Fibroblast of villous mesenchyme (primary cell): Measurements from ENCODE around the gene CTF1. TPM values are rescaled to one million over a fixed set of nuclear protein-coding genes. Genes with fewer than 3 reads are reported as not detected.
A peak's percentile ranks its signal among the peaks of the same experiment; 100 is the strongest.

Experiments used
- DNase-seq: peaks from one replicate; pipeline ENCODE4 v3.0.0-alpha.2; 2010; ENCODE audit warnings: low read depth
- H3K4me3 ChIP-seq: 2 replicates; pipeline ENCODE4 v1.5.1; 2011; ENCODE audit warnings: low read depth, mild to moderate bottlenecking, low read length
- CTCF ChIP-seq: IDR thresholded peaks from 2 replicates; pipeline ENCODE4 v1.5.1; 2012; ENCODE audit warnings: low read depth, mild to moderate bottlenecking, low read length; ENCODE audit not compliant: insufficient read depth
- total RNA-seq: library from RNA; depleted of rRNA; stranded (reverse); fragments of >200 nt; gene quantifications from 2 replicates; pipeline ENCODE4 v1.2.3, GENCODE V29; 2012

CTF1 gene
- total RNA-seq, 1 donor = 3.5 TPM

DNA sequence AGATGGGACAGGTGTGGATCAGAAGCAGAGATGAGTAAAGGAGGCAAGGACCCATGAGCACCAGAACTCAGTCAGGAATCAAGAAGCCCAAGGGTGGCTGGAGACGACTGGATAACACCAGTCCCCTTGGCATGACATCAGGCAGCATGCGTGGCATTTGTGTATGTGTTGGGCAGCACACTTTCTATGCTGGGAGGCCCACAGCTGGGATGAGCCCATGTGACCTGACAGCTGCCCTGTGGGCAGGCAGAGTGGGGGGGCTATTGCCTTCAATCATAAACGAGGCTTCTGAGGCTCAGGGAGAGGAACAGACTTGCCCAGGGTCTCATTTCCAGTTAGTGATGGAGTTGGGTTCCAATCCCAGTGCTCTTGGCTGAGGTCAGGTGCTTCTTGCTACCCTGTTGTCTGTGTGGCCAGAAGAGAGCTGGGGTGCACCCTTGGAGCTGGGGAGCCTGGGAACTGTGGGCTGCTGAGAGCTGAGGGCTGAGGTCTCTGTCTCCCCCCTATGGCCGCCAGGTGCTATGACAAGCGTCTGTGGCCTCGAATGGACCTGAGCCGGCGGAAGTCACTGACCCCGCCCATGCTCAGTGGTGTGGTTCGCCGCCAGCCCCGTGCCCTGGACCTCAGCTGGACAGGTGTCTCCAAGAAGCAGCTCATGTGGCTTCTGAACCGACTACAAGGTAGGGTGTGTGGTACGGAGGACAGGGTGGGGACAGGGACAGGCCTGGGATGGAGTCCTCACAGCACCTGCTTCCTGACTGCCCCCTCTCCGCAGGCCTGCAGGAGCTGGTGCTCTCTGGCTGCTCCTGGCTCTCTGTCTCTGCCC lies 45.4 kb downstream of the CTF1 start:
- TF ChIP-seq CTCF = peak; percentile 96

DNA sequence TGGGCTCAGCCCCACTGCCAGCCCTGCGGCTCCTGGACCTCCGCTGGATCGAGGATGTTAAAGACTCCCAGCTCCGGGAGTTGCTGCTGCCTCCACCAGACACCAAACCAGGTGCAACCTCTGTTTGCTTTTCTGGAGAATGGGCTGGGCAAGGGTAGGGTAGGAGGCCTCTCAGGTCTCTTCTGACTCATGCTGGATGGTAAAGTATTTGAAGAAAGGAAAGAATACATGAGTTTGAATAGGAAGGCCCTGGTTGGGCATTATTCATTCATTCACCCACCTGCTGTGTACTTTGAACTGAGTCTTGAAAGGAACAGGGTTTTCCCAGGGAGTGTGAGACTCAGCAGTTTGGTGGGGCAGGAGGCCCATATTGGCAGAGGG lies 46.0 kb downstream of the CTF1 start:
- no peak for DNase-seq
- no peak for TF ChIP-seq CTCF
- H3K4me3 ChIP-seq = no peak overlapping the region

More for the DNA sequence above, 45.4 kb downstream of the CTF1 start:
- DNase-seq = peak; percentile 72
- no peak overlapping the region for H3K4me3 ChIP-seq

- no peak overlapping the region for H3K4me3 ChIP-seq
- DNase-seq = no peak
Measured at GRCh38 chr16:30944352-30944751, 47.9 kb downstream of the CTF1 start.

GRCh38 chr16:30946671-30947540 lies 50.5 kb downstream of the CTF1 start:
- TF ChIP-seq CTCF = no peak
- DNase-seq = no peak
- H3K4me3 ChIP-seq = no peak overlapping the region

More at GRCh38 chr16:30944352-30944751, 47.9 kb downstream of the CTF1 start:
- TF ChIP-seq CTCF = no peak

GRCh38 chr16:30947541-30947858 lies 51.1 kb downstream of the CTF1 start:
- no peak for DNase-seq
- no peak overlapping the region for H3K4me3 ChIP-seq
- no peak for TF ChIP-seq CTCF

DNA sequence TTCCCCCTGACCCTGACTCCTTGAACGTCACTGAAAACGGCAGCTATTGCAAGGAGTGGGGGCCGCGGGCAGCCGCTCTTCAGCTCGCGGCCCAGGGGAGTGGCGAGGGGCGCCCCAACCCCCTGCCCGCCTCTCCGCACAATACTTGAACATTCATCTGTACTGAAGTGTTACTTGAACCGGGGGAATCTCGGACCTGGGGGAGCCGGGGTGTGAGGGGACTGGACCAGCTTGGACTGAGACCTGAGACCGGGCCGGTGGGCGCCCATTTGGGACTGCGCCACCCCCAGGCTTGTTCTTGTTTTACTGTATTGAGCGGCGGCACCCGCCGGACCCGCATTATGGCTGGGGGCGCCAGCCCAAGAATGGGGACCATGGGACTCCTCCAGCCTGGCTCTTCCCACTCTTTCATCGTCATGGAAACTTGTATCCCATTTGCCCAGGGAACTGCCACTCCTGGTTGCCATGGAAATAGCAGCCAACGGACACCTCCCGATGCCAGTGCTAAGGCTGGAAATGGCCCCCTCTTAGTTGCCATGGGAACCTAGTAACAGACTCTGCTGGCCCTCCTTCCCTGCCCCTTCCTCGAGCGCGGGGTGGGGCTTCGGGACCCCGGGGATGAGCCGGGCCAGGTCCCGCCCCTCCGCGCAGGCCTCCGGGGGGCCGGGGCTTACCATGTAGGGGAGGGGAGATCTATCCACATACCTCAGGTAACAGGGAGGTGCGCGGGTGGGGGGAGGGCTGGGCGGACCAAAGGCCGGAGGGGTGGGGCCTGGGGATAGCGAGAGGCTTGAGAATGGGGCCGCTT lies 51.6 kb downstream of the CTF1 start:
- H3K4me3 ChIP-seq = peak overlapping the region; percentile 94
- no peak for TF ChIP-seq CTCF

More for the DNA sequence above, 51.6 kb downstream of the CTF1 start:
- DNase-seq = peak; percentile 99
